CD4-positive, alpha-beta T cell treated with Interleukin-6 at 100 ng/mL for 8 hours (primary cell): ENCODE results near the gene TMEM235.

Experiments used
- DNase-seq: peaks from one replicate; pipeline ENCODE4 v3.0.0-alpha.2; 2020; ENCODE audit warnings: mixed read lengths, low spot score

Gene TMEM235

GRCh38 chr17:78272181-78272913 is 40.9 kb downstream of the TMEM235 start:
- peak; percentile 45 for DNase-seq

- DNase-seq: no peak
These were observed 41.5 kb downstream of the TMEM235 start for GRCh38 chr17:78272914-78273258.

- no peak for DNase-seq
These were observed 42.4 kb downstream of the TMEM235 start for GRCh38 chr17:78273813-78274212.

DNA sequence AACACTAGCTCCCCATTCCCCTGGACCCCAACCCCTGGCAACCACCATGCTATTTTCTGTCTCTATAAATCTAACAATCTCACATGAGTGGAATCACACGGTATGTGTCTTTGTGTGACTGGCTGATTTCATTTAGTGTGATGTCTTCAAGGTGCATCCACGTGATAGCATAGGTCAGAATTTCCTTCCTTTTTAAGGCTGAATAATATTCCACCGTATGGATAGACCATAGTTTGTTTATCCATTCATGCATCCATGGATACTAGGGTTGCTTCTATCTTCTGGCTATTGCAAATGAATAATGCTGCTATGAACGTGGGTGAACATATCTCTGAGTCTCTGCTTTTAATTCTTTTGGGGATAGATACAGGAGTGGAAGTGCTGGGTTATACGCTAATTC is 43.9 kb downstream of the TMEM235 start:
- DNase-seq: no peak

DNA sequence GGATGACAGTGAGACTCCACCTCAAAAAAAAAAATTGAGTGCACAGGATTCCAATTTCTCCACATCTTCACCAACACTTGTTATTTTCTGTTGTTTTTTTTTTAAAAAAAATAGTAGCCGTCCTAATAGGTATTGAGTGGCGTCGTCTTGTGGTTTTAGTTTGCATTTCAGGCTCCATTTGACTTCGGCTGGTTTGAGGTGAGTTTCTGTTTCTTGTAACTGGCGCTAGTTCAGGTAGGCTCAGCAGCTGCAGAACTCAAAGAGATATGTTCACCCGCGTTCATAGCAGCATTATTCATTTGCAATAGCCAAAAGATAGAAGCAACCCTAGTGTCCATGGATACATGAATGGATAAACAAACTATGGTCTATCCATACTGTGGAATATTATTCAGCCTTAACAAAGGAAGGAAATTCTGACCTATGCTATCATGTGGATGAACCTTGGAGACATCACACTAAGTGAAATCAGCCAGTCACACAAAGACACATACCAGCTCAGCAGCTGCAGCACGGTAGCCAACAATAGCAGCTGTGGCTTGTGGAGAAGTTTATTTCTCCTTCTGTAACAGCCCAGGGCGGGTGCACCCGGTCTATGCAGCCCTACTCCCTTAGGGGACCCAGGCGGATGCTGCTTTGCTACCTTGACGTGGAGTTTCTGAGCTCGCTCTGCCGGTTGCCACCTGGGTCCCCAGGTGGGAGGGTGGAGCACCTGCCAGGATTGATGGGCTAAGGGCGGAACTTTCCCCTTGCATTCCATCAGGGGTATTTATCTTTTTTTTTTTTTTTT is 44.9 kb downstream of the TMEM235 start:
- peak; percentile 22 for DNase-seq

DNA sequence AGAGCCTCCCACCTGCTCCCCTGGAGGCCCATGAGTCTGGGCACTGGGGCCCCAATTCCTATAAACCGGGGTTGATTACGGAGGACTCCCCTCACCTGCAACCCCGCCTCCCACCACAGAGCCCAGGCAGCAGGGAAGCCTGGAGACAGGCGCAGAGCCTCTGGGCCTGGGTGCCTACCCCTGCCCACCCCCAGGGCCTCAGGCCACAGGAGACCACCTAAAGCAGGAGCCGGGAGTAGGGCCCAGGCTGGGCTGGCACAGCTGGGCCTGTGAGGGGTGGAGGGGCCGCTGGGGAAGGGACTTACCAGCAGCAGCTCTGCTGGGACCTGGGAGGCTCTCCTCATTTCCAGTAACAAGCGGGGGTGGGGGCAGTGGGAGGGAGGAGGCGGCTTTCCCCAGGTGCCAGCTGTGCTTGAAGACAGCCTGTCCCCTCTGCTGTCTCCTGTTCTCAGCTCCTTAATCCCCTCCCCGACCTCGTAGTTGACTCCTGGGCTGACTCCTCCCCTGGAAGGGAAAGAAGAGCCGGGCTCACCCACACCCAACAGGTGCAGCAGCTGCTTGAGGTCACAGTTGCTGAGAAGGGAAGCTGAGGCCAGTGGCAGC is 46.8 kb downstream of the TMEM235 start:
- no peak for DNase-seq

GRCh38 chr17:78279360-78279990 is 48.0 kb downstream of the TMEM235 start:
- DNase-seq: no peak

DNA sequence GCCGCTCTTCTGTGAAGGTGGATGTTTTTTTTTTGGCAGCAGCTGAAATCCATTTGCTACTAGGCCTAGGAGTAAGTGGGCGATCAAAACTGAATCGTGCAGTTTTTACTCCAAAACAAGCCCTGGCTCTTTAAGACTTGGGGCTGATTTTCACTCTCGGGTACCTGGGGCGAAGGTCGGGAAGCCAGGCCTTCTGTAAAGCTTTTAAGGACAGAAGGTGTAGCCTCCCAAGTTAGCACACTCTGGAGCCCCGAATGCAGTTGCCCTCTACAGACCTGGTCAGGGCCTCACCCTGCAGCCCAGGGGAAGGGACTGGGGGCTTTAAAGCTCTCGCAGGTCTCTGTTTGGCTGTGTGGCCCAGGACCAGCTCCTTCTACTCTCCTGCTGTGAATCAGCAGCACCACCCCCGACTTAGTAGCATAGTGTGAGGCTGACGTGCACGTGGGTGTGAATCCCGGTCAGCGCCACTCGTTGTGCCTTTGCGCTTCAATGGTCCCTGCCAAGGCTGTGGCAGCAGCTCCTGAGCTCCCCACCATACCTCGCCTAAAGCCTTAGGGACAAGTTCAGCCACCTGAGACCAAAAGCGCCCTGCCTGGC is 49.9 kb downstream of the TMEM235 start:
- no peak for DNase-seq

DNA sequence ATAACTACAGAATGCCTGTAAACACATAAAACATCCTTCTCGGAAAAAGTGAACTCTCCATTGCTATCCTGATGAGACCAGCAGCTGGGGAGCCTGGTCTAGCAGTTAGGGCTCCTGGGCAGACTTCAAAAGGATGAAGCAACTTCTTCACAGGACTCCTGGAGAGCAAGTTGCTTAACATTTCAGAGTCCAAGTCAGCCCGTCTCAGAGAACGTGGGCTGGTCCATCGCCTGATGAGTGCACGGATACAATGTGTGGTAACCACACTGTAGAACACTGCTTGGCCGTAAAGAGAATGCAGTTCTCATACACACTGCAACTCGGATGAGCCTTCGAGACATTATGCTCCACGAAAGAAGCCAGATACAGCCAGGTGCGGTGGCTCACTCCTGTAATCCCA is 52.7 kb downstream of the TMEM235 start:
- no peak for DNase-seq

GRCh38 chr17:78289004-78289403 is 57.6 kb downstream of the TMEM235 start:
- DNase-seq: no peak

- peak; percentile 84 for DNase-seq
These were observed 58.5 kb downstream of the TMEM235 start for GRCh38 chr17:78289802-78290363.
